ENCODE data around the gene NFATC4. TPM values are rescaled to one million over a fixed set of nuclear protein-coding genes. Genes with fewer than 3 reads are reported as not detected.
A peak's percentile ranks its signal among the peaks of the same experiment; 100 is the strongest.
"Not testable (repeated sequence)": the region's sequence is repeated elsewhere in the genome, so short reads cannot be mapped to it uniquely, and the experiment has no call there.

The NFATC4 gene
- total RNA-seq, 1 donor from 2014 or later = 28.4 TPM

DNA sequence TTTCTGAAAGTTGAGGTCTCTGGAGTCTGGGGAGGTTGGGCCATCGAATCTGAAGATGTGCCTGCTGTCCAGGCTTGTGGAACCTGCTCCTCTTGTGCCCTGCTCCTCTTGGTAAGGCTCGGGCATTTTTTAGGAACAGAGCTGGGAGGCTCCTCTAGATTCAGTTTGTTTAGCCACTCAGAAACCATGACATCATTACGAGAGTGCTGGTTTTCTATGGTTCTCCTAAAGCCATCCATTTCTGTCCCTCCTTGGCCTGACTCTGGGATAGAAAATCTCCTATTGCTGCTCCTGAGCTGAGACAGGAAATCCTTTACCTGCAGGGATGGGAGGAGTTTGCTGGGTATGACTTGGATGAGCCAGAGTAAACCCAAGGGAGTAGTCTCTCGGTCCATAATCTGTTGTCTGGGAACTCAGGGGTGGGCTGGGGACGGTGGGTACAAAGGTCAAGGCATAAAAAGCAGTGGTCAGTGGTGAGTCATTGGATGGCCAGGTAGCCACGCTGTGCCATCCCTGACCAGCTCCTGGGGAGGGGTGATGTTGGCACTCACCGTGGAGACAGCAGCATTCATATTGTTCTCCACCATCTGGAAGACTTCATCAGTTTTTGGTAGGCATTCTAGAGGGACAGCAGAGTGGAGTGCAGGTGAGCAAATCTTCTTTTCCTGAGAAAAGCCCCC lies 30.7 kb upstream of the NFATC4 start:
- no peak for ATAC-seq
- no peak for DNase-seq (ENCODE audit: missing footprints)

DNA sequence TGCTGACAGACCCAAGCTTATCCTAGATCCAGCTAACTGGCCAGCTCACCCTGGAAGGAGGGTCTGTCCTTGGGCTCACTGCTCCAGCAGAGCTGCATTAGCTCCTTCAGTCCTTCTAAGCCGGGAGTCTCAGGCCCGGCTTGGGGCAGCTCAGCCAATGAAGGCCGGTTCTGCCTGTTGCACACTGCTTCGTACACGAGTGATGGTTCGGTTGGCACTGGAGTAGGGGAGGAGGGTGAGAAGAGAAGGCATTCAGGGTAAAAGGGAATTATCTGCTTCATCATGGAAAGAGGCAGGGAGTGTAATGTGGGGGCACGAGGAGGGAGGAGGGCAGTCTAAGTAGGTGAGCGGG lies 30.2 kb upstream of the NFATC4 start:
- ATAC-seq = no peak
- intact Hi-C loops (cut with DNase I) = no loop called here
- no peak for DNase-seq (ENCODE audit: missing footprints)

More for the DNA sequence above, 30.7 kb upstream of the NFATC4 start:
- intact Hi-C loops (cut with DNase I) = no loop called here

DNA sequence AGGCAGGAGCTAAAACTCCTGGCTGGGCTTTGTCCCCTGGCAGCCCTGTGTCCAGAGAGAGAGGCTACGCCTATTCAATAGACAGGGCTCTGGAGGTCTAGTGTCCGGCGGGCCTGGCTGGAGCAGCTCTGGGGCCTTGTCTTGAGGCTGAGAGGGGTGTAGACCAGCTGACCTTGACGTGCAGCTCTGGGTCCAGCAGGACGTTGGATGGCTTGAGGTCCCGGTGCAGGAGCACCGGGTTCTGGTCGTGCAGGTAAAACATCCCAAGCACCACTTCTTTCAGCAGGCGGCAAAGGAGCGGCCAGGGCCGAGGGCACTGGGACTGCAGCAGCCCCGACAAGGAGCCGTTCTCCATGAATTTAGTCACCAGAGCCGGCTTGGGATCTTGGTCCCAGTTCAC lies 29.1 kb upstream of the NFATC4 start:
- intact Hi-C loops (cut with DNase I) = no loop called here

DNA sequence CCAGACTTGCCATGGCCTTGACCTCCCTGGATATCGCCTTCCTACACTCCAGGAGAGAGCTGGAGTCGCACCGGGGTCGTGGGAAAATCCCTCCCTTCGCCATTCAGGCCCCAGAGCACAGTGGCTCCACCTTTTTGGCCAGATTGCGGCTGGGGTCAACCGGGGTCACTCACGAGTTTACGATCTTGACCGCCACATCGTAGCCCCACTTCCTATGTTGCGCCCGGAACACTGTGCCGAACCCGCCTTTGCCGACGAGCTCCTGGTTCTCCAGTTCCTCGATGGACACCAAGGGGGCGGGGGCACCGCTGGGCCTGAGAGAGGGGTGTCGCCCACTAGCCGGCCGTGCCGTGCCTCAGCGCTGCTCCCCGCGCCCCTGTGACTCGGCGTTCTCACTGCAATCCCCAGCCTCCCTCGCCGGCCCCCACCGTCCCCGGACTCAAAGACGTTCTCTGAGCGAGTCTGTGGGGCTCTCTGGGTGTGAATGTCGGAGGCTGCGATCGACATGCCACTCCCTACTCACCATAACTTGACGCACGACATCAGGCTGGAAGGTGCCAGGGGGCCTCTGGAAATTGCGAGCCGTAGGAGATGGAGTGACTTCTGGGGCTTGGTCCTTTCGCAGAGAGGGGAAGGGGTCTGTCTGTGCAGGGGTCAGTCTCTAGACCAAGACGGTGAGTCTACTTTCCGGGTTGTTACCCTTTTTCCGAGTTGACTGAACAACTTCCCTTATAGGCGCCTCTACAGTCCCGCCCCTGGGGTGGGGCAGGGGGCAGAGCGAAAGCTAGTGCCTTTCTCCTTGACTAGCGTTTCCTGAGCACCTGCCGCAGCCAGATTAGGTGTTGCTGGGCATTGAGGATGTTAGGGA lies 28.5 kb upstream of the NFATC4 start, which contains the start of gene RIPK3:
TSS of gene RIPK3 (minus strand) at position 708 of the 868 bp plus-strand sequence. CDS start at position 543, 165 bp downstream.
- intact Hi-C loops (cut with DNase I) = no loop called here
- DNase-seq (ENCODE audit: missing footprints) (peak; percentile 86), ATAC-seq (peak; percentile 53)

More for the DNA sequence above, 29.1 kb upstream of the NFATC4 start:
- DNase-seq (ENCODE audit: missing footprints) (no peak), ATAC-seq (no peak)

DNA sequence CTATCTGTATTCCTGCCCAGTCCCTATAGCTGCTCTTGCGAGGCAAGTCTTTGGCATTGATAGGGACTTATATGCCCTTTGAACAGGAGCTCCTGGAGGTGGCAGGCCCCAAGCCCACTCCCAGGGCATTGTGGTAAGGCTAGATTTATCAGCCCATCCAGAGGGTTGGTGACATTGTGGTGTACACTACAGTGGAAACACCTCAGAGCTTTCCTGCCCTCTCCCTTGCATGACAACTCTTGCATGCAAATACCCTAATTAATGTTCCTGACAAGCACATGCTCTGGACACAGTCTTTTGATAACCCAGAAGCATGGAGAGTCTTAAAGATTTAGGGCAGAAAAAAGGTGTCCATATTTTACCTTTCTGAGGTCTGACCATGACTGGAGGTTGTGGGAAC lies 27.4 kb upstream of the NFATC4 start:
- intact Hi-C loops (cut with DNase I) = no loop called here
- ATAC-seq (no peak), DNase-seq (ENCODE audit: missing footprints) (no peak)

- intact Hi-C loops (cut with DNase I) = no loop called here
- no peak for ATAC-seq
- no peak for DNase-seq (ENCODE audit: missing footprints)
Observed at GRCh38 chr14:24342889-24343288, 25.1 kb upstream of the NFATC4 start.

DNA sequence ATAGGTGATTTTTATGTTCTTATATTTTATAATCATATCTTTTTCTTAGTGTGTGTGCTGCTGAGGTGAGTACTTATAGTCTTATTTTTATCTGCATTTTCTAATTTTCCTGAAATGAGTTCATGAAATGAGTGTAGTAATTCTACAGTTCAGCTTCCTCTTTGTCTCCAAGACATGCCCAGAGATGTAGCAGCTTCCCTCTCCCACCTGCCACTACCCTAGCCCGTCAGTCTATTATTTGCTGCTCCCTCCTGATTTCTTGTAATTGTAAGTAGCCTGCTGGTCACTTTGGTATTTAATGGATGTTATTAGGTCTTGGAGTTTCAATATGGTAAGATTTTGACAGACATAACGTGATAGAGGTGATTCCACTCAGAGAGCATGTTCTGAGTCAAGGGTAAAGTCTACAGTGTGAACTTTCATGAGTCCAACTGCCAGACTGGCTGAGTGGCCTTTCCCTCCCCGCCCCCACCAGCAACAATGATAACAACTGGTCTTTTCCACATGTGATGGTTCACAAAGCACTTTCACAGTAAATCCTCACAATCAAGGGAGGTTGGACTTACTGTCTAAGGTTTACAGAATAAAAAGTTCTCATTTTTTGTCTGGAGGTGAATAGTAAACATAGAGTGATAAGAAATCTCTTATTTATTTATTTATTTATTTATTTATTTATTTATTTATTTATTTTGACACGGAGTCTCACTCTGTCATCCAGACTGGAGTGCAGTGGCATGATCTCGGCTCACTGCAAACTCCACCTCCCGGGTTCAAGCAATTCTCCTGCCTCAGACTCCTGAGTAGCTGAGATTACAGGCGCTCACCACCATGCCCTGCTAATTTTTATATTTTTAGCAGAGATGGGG lies 24.0 kb upstream of the NFATC4 start:
- DNase-seq (ENCODE audit: missing footprints) = no peak
- ATAC-seq = no peak
- intact Hi-C loops (cut with DNase I) = no loop called here

GRCh38 chr14:24347134-24347533 lies 20.9 kb upstream of the NFATC4 start:
- ATAC-seq = no peak
- intact Hi-C loops (cut with DNase I) = no loop called here
- no peak for DNase-seq (ENCODE audit: missing footprints)

GRCh38 chr14:24348186-24348585 lies 19.8 kb upstream of the NFATC4 start:
- DNase-seq (ENCODE audit: missing footprints) (no peak), ATAC-seq (no peak)
- intact Hi-C loops (cut with DNase I) = no loop called here

DNA sequence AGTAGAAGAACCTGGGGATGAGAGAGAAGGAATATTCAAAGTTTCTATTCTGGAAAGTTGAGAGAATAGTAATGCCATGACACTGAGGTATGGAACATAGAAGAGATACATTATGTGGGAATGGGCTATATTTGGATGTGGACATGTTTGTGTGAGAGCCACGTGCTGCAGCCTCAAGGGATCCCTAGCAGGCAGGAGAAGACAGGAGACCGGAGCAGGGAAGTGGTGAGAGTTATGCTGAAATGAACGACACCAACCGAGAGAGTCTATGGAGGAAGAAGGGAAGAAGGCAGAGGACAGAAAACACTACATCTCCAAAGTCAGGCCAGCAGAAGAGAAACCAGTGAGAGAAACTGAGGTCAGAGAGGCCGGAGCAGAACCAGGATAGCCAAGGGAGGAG lies 18.2 kb upstream of the NFATC4 start:
- intact Hi-C loops (cut with DNase I) = no loop called here
- ATAC-seq (no peak), DNase-seq (ENCODE audit: missing footprints) (no peak)

- intact Hi-C loops (cut with DNase I) = no loop called here
- peak; percentile 69 for ATAC-seq
- DNase-seq (ENCODE audit: missing footprints) = no peak
Observed at GRCh38 chr14:24351517-24351916, 16.5 kb upstream of the NFATC4 start.

DNA sequence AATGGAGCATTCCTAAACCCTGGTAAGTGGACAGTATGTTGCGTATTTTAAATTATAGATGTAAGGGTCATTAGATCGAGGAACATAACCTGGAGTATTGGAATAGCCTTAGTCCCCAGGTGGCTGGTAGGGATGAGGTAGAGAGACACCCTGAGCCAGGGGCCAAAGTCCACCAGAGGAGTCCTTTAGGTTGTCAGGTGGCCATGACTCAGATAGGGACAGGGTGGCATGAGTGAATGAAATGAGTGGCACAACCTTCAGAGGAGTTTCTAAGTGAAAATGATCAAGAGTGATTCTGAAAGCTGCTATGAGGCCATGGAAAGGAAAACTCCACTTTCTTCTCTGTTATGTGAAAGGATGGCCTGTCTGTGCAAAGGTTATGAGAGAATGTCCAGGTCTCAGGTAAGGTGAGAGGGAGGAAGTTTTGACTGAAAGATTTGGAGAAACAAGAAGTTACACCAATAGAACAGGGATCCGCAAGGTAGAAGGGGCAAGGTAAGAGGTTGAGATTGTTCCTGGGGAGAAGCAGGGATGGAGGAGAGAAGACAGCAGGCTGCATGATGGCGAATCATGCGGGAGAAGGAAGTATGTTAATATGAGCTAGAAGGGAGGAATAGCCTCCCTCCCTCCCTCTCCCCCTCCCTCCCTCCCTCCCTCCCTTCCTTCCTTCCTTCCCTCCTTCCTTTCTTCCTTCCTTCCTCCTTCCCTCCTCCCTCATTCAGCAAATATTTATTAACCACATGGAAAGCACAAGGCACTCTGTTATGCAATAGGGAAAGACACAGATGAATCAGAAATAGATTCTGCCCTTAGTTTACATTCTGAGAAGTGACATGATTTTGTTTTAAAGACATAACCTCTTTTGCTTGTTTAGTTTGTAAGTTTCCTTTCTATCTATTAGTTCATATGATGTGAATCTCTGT lies 14.2 kb upstream of the NFATC4 start:
- intact Hi-C loops (cut with DNase I) = no loop called here
- ATAC-seq = no peak
- DNase-seq (ENCODE audit: missing footprints) = no peak

GRCh38 chr14:24354482-24354825 lies 13.5 kb upstream of the NFATC4 start:
- ATAC-seq; intact Hi-C loops (cut with DNase I); DNase-seq (ENCODE audit: missing footprints): not testable (repeated sequence)

DNA sequence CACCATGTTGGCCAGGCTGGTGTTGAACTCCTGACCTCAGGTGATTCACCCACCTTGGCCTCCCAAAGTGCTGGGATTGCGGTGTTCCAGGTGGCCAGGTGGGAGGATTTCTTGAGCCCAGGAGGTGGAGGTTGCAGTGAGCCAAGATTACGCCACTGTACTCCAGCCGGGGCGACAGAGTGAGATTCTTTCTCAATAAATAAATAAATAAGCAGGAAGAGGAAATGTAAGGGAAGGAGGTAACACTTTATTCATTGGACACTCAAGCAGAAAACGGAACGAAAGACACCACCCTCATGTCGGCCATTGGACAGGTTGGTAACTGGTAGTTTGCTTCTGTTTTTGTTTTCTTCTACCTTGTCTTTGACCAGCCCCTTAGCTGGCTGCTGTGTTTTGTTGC lies 13.0 kb upstream of the NFATC4 start:
- intact Hi-C loops (cut with DNase I) = no loop called here
- ATAC-seq = no peak

DNA sequence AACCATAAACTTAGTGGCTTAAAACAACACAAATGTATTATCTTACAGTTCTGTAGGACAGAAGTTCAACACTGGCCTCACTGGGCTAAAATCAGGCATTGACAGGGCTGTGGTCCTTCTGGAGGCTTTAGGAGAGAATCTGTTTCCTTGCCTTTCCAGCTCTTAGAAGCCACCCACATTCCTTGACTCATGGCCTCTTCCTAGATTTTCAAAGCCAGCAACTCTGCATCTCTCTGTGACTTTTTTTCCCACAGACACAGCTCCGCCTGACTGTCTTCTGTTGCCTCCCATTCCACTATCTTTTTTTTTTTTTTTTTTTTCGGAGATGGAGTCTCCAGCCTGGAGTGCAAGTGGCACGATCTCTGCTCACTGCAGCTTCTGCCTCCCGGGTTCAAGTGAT lies 11.8 kb upstream of the NFATC4 start:
- ATAC-seq = no peak
- no peak for DNase-seq (ENCODE audit: missing footprints)
- intact Hi-C loops (cut with DNase I) = no loop called here

More for the DNA sequence above, 13.0 kb upstream of the NFATC4 start:
- DNase-seq (ENCODE audit: missing footprints) = no peak

GRCh38 chr14:24360281-24360680 lies 7.7 kb upstream of the NFATC4 start:
- ATAC-seq (no peak), DNase-seq (ENCODE audit: missing footprints) (no peak)
- intact Hi-C loops (cut with DNase I) = no loop called here

DNA sequence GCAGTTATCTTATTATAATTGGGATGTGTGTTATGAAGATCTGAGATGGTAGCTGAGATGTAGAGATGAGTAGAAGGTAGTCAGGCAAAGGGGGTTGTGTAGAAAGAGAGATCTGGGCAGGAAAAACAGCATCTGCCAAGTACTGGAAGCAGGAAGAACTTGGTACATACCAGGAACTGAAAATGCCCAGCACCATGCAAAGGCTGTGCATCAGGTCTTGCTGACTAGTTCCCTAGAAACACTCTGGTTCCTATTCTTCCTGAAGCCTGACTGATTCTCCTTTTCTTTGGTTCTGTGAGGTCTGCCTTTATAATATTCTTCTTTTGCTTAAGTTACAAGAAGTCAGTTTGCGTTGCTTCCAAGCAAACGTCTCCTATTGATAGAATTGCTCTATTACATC lies 6.7 kb upstream of the NFATC4 start:
- DNase-seq (ENCODE audit: missing footprints) (no peak), ATAC-seq (no peak)
- intact Hi-C loops (cut with DNase I) = no loop called here

DNA sequence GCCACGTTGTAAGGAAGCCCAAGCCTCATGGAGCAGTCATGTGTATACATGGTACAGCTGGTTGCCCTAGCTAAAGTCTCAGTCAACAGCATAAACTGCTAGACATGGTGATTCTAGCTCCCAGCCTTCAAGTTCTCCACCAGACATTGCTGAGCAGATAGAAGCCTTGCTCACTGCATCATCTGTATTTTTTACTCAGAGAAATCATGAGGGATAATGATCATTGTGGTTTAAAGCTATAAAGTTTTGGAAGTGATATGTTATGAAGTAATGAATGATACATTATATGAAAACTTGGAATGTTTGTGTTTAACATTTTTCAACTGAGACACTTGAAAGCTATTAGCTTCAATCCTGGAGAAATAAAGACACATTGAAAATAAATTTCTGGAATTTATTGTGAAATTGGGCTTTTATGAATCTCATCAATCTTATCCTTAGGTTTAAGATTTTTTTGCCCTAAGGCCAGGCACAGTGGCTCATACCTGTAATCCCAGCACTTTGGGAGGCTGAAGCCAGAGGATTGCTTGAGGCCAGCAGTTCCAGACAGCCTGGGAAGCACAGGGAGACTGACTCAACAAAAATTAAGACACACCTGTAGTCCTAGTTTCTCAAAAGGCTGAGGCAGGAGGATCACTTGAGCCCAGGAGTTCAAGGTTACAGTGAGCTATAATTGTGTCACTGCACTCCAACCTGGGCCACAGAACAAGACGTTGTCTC lies 5.6 kb upstream of the NFATC4 start:
- ATAC-seq = no peak
- DNase-seq (ENCODE audit: missing footprints) = no peak
- intact Hi-C loops (cut with DNase I) = no loop called here

Data from Right ventricle myocardium inferior (tissue), 1 donor.